ENCODE data around the gene SH2B3.

SH2B3 gene

GRCh38 chr12:111409403-111409779 lies 3.7 kb downstream of the SH2B3 start:
- DNase-seq (ENCODE audit: low read depth in 2 of 2) = no peak

DNA sequence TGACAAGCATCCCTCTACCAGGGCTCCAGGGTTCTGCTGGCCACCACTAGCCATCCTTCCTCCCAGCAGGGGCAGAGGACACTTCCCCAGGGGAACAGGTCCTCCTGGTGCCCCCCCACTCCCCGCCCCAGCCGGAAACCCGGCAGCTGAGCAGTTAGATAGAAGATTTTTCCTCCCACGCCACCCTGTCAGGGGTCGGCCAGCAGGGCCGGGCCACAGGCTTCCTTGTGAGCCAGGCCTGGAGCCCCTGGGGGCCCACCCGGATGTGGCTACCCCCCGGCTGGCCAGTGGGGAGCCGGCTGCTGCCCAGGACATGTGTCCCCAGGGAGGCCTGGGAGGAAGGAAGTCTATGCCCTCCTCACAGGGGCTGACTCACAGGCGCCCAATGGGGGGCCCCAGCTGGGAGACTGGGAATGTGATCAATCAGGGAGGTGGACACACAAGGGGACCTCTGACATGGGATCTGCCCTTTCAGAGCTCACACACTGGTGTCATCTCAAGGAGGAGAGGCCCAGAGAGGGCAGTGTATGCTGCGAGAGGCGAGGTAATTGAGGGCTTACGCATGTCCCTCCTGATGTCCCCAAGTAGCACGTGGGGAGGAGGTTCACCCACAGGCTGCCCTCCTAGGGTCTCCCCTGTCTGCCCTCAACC lies 4.2 kb downstream of the SH2B3 start:
- no peak for DNase-seq (ENCODE audit: low read depth in 2 of 2)

- no peak for DNase-seq (ENCODE audit: low read depth in 2 of 2)
Measured at GRCh38 chr12:111410431-111411184, 4.9 kb downstream of the SH2B3 start.

DNA sequence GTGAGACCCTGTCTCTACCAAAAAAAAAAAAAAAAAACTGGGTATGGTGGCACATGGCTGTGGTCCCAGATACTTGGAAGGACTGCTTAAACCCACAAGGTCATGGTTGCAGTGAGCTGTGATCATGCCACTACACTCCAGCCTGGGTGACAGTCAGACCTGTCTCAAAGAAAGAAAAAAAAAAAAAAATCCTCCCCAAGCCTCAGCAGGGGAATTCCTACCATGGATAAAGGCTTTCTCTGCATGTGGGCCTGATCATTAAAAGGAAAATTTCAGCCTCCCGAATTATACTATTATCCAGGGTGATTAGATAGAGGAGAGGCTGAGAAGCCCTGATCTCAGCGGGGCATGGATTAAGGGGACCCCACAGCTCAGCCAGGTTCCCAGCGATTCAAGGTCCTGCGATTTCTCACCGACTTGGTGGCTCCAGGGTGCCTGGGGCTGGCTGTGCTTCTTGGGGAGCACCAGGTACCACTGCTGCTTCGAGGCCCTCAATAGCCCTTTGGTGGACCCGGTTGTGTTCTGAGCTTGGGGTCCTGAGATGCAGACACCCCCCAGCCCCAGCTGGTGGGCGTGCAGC lies 5.6 kb downstream of the SH2B3 start:
- DNase-seq (ENCODE audit: low read depth in 2 of 2) = no peak

DNA sequence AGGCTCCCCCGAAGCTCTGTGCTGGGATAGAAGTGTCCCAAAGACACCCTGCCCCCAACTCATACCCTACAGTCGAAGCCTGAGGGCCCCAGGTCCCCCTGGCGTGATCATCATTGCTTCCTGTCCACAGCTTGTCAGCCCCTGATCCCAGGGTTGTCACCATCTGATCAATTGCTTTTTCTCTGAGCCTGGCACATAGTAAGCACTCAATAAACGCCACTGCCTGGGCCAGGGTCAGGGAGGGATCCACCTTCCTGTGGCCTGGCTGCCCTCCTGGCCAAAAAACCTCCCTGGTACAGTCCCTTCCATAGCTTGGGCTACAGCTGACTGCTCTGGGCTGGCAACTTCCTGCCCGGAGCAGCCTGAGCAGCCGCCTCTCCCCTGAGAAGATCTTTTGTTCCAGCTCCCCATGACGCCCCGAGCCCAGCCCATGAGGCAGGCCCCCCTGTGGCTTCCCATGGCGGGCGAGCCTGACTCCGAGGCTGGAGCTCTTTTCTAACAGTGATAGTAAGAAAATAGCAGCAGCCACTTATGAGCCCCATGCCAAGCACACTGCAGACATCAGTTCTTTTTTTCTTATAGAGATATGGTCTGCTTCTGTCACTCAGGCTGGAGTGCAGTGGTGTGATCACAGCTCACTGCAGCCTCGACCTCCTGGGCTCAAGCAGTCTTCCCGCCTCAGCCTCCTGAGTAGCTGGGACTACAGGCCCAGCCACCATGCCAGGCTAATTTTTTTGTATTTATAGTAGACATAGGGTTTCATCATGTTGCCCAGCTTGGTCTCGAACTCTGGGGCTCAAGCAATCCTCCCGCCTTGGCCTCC lies 6.5 kb downstream of the SH2B3 start:
- DNase-seq (ENCODE audit: low read depth in 2 of 2) = no peak

GRCh38 chr12:111412830-111413441 lies 7.2 kb downstream of the SH2B3 start:
- no peak for DNase-seq (ENCODE audit: low read depth in 2 of 2)

DNA sequence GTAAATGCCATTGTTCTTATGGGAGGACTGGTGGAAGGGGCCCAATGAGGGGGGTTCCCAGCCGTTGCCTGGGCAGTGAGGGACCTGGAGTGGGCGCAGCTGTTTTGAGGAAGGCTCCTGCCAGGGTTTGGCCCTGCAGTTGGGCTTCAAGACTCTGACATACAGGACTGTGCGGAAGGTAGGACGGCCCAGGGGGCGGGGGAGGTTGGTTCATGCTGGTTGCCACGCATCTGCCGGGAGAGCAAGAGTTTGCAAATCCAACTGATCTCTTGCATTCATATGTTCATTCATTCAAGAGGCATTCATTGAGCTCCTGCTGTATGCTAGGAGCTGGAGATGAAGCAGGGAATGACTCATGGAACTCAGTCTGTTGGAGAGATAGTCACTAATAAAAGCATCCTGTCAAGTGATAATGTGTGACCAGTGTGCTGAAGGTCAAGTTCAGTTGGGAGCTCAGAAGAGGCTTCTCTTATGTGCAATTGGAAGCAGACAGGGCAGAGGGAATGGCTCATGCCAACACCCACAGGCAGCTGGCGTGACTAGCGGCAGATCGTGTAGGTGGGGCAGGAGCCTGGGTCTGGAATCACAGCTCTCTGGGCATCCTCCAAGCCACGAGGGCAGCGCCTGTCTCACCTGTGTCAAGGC lies 7.8 kb downstream of the SH2B3 start:
- no peak for DNase-seq (ENCODE audit: low read depth in 2 of 2)

DNA sequence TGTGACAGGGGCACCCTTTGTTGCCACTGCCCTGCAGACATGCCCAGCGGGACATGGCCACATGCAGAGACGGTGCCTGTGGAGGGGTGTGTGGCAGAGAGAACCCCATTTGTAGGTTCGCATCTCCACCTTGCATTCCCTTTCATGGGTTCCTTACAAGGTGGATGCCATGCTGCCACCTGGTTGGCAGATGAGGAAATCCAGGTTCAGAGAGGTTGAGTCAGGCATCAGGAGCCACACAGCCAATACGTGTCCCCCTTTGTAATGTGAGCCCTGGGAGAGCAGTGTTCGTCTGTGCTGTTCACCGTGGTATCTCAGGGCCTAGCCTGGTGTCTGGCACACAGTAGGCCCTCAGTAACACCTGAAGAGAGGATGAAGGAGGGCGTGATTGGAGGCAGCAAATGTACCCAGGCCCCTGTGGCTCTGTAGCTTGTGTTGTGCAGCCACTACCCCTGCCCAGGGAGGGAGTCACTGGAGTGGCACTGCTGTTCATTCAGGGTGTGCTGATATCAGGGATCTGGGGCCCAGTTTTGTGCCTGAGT lies 9.1 kb downstream of the SH2B3 start:
- DNase-seq (ENCODE audit: low read depth in 2 of 2) = no peak

- DNase-seq (ENCODE audit: low read depth in 2 of 2) = no peak
Measured at GRCh38 chr12:111417290-111417689, 11.6 kb downstream of the SH2B3 start.

DNA sequence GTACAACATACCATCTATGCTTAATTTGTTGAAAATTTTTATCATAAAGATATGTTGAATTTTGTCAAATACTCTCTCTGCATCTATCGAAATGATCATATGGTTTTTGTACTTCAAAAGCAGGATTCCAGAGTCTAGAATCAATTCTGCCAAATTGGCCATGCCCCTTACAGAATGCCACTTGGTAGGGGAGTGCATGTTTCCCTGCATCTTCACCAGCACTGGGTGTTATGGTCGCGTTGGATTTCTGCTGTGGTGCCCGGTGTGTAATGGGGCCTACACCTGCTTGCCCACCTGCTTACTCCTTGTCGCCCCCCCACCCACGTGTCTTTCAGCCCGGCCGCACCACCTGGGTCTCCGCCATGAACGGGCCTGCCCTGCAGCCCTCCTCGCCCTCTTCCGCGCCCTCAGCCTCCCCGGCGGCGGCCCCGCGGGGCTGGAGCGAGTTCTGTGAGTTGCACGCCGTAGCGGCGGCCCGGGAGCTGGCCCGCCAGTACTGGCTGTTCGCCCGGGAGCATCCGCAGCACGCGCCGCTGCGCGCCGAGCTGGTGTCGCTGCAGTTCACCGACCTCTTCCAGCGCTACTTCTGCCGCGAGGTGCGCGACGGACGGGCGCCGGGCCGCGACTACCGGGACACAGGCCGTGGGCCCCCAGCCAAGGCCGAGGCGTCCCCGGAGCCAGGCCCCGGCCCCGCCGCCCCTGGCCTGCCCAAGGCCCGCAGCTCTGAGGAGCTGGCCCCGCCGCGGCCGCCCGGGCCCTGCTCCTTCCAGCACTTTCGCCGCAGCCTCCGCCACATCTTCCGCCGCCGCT lies 12.3 kb downstream of the SH2B3 start:
- no peak for DNase-seq (ENCODE audit: low read depth in 2 of 2)

DNA sequence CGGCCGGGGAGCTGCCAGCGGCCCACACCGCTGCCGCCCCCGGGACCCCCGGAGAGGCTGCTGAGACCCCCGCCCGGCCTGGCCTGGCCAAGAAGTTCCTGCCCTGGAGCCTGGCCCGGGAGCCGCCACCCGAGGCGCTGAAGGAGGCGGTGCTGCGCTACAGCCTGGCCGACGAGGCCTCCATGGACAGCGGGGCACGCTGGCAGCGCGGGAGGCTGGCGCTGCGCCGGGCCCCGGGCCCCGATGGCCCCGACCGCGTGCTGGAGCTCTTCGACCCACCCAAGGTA lies 12.8 kb downstream of the SH2B3 start:
- DNase-seq (ENCODE audit: low read depth in 2 of 2) = no peak

GRCh38 chr12:111419784-111420183 lies 14.1 kb downstream of the SH2B3 start:
- DNase-seq (ENCODE audit: low read depth in 2 of 2) = no peak

DNA sequence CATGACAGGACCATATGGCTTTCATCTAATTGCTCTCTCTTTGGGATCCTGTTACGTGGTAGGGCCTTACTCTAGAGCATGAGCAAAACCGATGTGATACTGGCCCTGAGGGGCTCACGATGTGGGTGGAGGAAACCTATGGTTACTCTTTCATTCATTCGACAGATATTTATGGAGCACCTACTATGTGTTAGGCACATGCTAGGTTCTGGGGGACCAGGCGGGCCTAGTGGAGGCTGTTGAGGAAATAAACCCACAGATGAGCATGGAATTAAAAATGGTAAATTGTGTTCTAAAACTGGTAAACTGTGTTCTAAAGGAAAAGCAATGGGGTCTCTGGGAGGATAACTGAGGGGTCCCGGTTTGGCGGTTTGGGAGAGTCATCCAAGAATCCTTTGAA lies 14.8 kb downstream of the SH2B3 start:
- no peak for DNase-seq (ENCODE audit: low read depth in 2 of 2)

DNA sequence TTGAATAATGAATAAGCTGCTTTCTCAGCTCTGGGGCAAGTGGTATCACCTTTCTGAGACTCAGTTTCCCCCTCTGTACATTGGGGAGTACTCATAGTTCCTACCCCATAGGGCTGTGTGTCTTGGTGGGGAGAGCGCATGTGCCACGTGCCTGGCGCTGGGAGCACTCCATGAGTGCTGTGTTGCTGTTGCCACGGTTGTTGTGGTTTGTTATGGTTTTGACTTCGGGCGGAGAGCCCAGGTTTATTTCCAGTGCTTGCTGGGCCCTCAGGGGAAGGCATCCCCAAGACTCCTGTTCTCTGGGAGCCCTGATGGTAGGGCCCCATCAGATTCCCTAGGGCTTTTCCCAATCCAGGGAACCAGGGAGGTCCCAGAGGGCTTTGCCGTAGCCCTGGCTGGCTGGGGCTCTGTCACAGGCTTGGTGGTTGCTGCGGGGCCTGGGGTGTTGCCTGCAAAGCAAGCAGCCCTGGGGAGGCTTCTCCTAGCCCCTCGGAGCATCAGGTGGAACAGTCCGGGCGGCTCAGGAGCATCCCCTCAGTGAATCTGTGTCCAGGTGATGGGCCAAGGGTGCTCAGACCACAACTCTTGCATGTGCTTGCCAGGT lies 18.6 kb downstream of the SH2B3 start:
- no peak for DNase-seq (ENCODE audit: low read depth in 2 of 2)

DNA sequence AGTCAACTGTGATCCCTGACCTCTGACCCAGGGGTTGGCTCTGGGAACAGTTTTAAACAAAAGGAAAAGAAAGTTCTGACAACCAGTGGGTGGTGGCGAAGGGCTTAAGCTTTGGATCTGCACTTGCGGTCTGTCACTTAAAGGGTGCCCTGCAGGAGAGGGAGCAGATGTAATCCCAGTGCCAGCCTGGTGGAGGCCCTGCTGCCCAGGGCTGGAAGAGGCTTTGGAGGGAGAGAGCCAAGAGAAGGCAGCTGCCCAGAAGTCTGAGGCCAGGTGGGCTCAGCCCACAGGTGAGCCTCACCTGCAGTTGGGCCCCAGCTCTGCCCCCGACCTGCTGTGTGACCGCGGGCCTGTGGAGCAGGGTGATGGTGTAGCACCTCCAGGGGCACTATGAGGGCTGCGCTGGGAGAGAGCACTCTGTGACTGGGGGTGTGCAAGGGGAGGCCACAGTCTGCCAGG lies 19.1 kb downstream of the SH2B3 start:
- no peak for DNase-seq (ENCODE audit: low read depth in 2 of 2)

- no peak for DNase-seq (ENCODE audit: low read depth in 2 of 2)
Measured at GRCh38 chr12:111425655-111426054, 19.9 kb downstream of the SH2B3 start.

- no peak for DNase-seq (ENCODE audit: low read depth in 2 of 2)
Measured at GRCh38 chr12:111426344-111427185, 20.8 kb downstream of the SH2B3 start.

- no peak for DNase-seq (ENCODE audit: low read depth in 2 of 2)
Measured at GRCh38 chr12:111427417-111428074, 21.8 kb downstream of the SH2B3 start.

All from stimulated activated CD8-positive, alpha-beta memory T cell treated with anti-CD3 and anti-CD28 coated beads, Interleukin-7, amount 100 ng/mL, for 4 hours (primary cell).